ENCODE results near the gene CLMN. TPM values are rescaled to one million over a fixed set of nuclear protein-coding genes. Genes with fewer than 3 reads are reported as not detected.
A peak's percentile ranks its signal among the peaks of the same experiment; 100 is the strongest.

Gene CLMN
- total and polyA plus RNA-seq, 2 donors (not counting 3 experiments of a cell fraction or from before 2014, with no cell fraction given) = 0.72 to 9.6 TPM

DNA sequence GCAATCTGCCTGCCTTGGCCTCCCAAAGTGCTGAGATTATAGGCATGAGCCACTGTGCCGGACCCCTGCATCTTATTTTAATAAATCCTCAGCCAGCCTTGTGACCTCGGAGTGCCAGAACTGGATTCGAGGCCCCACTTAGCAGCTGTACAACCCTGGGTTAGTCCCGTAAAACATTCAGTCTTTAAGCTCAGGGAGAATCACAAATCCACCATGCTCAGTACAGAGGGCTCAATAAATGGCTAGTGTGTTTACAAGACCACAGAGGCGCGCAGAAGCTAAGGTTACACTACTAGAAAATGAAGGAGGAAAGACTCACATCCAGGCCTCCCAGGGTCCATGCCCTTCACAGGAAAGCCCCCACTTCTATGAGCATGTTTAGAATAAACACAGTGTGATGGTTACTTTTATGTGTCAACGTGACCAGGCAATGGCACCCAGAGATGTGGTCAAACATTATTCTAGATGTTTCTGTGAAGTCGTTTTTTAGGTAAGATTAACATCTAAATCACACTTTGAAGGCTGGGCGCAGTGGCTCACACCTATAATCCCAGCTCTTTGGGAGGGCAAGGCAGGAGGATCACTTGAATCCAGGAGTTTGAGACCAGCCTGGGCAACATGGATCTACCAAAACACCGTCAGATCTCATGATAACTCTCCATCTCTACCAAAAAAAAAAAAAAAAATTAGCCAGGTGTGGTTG, 55.3 kb downstream of the CLMN start:
- H3K9ac ChIP-seq (replicated peaks; ENCODE audit: extremely low read depth, insufficient read depth, low read length) = no peak overlapping the region
- H3K4me2 ChIP-seq (ENCODE audit: insufficient read depth, low read length) = no peak overlapping the region
- BruUV-seq (replicated peaks) = no TSS peak
- no peaks in the 10 kb centered on the region for H3K79me2 ChIP-seq (ENCODE audit: control insufficient read depth, insufficient read depth, low read length)
- peak overlapping the region; percentile 98 for H3K27ac ChIP-seq (ENCODE audit: insufficient read depth, low read depth, low read length)
- H3K27me3 ChIP-seq (ENCODE audit: control insufficient read depth in 2 of 2, insufficient read depth in 2 of 2, low read length in 2 of 2) = no peaks in the 10 kb centered on the region
- no peak overlapping the region for H3K4me3 ChIP-seq (replicated peaks in 1 of 3; ENCODE audit: insufficient read depth in 1 of 3, low read depth in 1 of 3, low read length in 3 of 3)
- no peaks in the 10 kb centered on the region for H4K20me1 ChIP-seq (replicated peaks; ENCODE audit: control insufficient read depth, extremely low read depth, insufficient read depth, low read length)
- no peak for TF ChIP-seq POLR2A (IDR thresholded peaks at IDR 0.05; ENCODE audit: low read depth, low read length)
- TF ChIP-seq, protein P1, sequence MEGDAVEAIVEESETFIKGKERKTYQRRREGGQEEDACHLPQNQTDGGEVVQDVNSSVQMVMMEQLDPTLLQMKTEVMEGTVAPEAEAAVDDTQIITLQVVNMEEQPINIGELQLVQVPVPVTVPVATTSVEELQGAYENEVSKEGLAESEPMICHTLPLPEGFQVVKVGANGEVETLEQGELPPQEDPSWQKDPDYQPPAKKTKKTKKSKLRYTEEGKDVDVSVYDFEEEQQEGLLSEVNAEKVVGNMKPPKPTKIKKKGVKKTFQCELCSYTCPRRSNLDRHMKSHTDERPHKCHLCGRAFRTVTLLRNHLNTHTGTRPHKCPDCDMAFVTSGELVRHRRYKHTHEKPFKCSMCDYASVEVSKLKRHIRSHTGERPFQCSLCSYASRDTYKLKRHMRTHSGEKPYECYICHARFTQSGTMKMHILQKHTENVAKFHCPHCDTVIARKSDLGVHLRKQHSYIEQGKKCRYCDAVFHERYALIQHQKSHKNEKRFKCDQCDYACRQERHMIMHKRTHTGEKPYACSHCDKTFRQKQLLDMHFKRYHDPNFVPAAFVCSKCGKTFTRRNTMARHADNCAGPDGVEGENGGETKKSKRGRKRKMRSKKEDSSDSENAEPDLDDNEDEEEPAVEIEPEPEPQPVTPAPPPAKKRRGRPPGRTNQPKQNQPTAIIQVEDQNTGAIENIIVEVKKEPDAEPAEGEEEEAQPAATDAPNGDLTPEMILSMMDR (IDR thresholded peaks at IDR 0.05; ENCODE audit: extremely low read depth in 1 of 2, insufficient read depth in 1 of 2, low read depth in 1 of 2, low read length in 2 of 2) = no peak
- TF ChIP-seq MYC (IDR thresholded peaks at IDR 0.05; ENCODE audit: low read depth, low read length) = no peak
- TF ChIP-seq FOS (IDR thresholded peaks at IDR 0.05; ENCODE audit: borderline replicate concordance, insufficient read depth, low read length) = no peak
- TF ChIP-seq, protein P2, sequence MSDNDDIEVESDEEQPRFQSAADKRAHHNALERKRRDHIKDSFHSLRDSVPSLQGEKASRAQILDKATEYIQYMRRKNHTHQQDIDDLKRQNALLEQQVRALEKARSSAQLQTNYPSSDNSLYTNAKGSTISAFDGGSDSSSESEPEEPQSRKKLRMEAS (IDR thresholded peaks at IDR 0.05; ENCODE audit: insufficient read depth, insufficient read length) = no peak
- no peak for TF ChIP-seq POLR2AphosphoS5 (IDR thresholded peaks at IDR 0.05; ENCODE audit: insufficient read depth, low read depth, low read length)
- TF ChIP-seq JUN (IDR thresholded peaks at IDR 0.05; ENCODE audit: borderline replicate concordance, insufficient read depth, insufficient read length, low read depth) = no peak
- TF ChIP-seq GATA2 (IDR thresholded peaks at IDR 0.05; ENCODE audit: insufficient read depth, insufficient read length, low read depth, low read length) = no peak
- TF ChIP-seq EZH2 (IDR thresholded peaks at IDR 0.05; ENCODE audit: borderline replicate concordance, low read depth, low read length, severe bottlenecking) = no peak
- peaks cover 31% of the 10 kb centered on the region for H3K4me1 ChIP-seq (ENCODE audit: control insufficient read depth, extremely low read depth, insufficient read depth, low read length)
- DNase-seq (ENCODE audit: low read depth, low spot score) (no peak), FAIRE-seq (no peak)
- intact Hi-C loops (cut with micrococcal nuclease) (loop anchor here (2.0 to 10.0 kb wide), 2 partner anchors 48 to 270 kb away; partner anchors contain the start of gene GLRX5), dilution Hi-C loops (cut with MboI; ENCODE audit: extremely low pct_ligation_motif_present, low sequenced_read_pairs) (no loop called here)
- no peaks in the 10 kb centered on the region for H3K9me1 ChIP-seq (replicated peaks; ENCODE audit: control insufficient read depth, extremely low read depth, insufficient read depth, low read length)
- ChIA-PET CTCF (interaction anchor here (2.2 kb wide), 1 partner anchor 80 kb away, joined by 8 read pairs; no protein-coding TSS in a partner anchor), POLR2A (interaction anchor here (0.7 kb wide), 1 partner anchor 10 kb away, joined by 3 read pairs; no protein-coding TSS in a partner anchor)
- H3K9me3 ChIP-seq (replicated peaks; ENCODE audit: control insufficient read depth, insufficient read depth, low read length) = no peaks in the 10 kb centered on the region
- no peaks in the 10 kb centered on the region for H3K36me3 ChIP-seq (ENCODE audit: control insufficient read depth in 2 of 2, extremely low read depth in 1 of 2, insufficient read depth in 2 of 2, low read length in 2 of 2)
- H2AFZ ChIP-seq (ENCODE audit: low read depth, low read length) = no peak overlapping the region
